NCI-H2196 (cell line): Measurements from ENCODE around the gene POLR2A.
"Not testable (repeated sequence)": the region's sequence is repeated elsewhere in the genome, so short reads cannot be mapped to it uniquely, and the experiment has no call there.

Experiments
- DNase-seq: peaks from one replicate; lab custom pipeline; 2025; ENCODE audit not compliant: unreplicated experiment; lab: John Stamatoyannopoulos, UW

POLR2A gene

DNA sequence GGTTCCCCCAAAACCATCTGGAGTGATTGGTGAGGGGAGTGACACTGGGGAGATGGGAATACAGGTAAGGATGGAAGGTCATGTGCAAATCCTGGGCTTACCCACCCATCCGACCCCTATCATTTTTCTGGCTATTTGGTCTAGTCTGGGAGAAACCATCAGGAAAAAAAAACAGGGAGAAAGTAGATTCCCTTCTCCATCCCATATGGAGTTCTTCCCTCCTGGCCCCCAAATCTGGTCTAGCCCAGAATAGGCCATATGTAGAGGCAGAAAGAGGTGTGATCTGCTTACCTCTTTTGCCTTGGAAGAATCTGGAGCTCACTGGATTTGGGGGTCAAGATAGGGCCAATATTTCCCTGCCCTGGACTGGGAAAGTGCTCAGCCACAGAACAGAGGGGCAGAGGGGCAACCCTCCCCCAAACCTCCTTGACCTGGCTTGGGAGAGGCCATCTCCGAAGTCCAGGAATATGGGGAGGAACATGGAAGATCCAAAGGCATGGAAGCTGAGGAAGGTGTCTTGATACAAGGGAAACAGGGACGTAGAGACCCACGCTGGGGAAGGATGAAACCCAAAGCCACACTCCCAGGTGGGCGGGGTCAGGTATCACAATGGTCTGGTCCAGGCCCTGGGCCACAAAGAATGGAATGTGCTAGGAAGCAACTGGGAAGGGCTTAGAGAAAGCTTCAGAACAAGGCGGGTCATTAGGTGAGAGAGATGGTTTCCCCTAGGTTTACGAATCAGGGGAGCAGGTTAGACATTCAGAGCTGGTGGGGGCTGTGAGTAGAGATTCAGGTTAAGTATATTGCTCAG, 23.1 kb upstream of the POLR2A start:
- no peak for DNase-seq

DNA sequence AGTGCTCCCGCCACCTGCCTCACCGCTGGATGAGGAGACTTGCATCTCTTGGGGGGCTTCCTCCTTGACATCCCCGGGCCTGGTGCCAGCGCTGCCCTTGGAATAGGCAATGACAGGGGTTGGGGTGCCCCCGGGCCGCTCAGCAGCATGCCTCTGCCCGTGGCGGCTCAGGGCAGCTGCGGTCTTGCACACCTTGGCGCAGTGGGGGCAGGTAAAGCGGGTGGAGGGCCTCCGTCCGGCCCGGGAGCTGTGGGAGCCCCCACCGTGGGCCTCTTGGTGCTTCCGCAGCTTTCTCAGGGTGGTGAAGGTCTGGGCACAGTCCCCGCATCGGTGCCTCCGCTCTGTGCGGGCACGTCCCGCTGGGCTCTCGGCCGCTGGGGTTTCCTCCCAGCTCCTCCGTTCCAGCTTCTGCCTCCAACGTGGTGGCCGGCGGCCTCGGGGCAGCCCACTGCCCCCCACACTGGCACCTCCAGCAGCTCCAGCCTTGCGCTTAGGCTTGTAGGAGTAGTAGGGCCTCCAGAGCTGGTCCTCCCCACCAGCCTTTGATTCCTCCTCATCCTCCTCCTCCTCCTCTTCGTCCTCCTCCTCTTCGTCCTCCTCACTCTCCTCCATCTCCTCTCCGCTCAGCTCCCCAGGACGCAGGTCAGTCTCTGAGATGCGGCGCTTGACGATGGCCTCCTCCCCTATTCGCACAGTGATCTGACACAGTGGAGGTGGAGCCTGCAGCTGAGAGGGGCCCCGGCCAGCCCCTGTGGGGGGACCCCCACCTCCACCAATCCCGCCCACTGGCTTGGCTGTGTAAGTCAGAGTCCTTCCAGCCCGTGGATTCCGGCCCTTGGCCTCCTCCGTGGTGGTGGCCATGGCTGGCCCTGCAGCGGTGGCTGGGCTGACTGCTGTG, 21.4 kb upstream of the POLR2A start:
- DNase-seq, result no peak

DNA sequence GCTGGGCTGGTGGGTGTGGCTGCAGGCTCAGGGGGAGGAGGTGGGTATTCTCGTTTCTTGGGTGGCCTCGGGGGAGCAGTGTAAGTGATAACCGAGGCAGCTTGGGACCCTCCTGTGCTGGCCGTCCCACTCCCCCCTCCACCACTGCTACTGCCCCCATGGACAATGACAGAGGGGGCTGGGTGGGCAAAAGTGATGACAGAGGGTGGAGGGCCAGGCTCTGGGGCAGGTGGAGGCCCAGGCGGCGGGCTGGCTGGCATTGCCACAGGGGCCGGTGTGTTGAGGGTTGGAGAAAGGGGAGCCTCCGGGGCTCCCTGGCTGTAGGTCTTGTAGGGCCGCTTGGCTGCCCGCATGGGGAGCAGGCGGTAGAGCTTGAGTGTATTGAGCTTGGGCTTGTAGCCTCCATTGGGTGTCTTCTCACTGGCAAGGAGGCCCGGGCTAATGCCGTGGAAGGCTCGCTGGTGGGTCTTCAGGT, 20.8 kb upstream of the POLR2A start:
- DNase-seq, result no peak

DNA sequence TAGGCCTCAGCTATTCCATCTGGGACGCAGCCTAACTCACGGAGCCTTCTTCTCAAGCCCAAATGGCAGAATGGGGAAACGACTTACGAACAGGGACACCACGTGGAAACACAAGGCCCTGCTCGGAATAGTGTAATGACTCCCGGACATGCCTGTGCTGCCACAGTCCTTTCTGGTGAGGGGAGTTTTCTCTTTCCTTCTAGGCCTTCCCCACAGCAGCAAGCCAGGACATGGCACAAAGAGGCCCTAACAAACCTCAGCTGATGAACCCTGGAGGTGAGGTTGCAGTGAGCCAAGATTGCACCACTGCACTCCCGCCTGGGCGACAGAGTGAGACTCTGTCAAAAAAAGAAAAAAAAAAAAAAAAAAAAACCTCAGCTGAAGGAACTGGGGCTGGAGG, 20.1 kb upstream of the POLR2A start:
- no peak for DNase-seq

DNA sequence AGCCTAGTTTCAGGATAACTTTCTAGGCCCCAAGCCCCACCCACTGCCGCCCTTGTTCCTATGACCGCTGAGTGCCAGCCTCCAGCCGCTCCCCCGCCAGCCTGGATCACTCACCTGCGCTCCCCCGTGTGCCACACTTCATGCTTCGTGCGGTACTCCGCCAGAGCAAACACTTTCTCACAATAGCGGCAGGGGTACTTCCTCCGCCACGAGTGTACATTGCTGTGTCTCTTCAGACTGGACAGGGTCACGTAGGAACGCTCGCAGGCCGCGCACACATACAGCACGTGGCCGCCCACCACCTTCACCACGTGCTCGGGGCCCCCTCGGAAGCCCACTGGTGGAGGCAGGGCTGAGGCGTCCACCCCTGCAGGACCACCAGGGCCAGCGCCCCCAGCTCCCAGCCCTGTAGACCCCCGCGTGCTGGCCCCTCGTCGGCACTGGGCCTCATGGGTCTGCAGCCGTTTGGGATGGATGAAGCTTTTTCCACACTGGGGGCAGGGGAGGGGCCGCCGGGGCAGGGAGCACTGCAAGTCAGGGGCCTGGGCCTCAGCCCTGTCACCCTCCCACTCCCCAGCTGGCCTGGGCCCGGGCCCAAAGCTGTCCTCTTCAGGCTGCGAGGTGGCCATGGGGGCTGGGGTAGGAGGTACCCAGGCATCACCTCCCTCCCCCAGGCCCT, 18.4 kb upstream of the POLR2A start:
- DNase-seq, result no peak

DNA sequence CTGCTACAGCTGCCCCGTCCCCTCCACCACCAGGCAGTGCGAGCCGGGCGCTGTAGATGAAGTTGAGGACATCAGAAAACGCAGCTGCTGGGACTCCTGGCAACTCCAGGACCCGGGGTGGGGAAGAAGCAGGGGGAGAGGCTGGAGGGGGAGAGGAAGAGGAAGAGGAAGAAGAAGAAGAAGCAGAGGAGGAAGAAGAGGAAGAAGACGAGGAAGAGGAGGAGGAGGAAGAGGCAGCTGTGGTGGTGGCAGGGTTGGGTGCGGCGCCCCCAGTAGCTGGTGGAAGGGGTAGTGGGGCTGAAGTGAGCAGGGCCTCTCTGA, 17.9 kb upstream of the POLR2A start:
- no peak for DNase-seq

DNA sequence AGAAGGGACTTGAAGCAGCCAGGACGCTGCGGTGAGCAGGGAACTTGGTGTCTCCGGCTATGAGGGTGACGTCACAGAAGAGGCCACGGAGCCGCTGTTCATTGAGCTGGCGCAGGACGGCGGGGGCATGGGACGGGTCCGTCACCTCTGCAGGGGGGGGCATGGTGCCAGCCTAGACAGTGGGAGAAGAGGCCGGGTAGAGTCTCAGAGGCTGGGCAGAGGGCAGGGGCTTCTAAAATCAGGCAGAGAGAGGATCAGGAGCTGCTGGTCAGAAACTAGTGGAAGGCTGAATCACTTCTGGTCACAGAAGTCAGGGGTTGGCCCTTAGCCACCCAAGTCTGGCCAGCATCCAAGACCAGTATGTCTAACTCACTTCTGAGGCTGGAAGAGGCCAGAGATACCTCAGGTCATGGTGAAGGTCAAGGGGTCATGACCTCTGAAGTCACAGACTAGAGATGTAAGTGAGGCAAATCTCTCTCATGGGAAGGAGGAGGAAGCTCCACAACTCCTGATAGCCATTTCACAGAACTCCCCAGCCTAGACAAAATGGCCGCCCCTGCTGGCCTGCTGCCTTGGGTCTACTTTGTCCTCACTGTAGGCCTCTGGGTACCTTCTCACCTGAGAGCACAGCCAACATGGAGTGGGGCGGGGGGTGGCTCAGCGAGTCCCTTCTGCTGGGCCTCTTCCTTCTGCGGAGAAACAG, 17.4 kb upstream of the POLR2A start:
- no peak for DNase-seq

DNA sequence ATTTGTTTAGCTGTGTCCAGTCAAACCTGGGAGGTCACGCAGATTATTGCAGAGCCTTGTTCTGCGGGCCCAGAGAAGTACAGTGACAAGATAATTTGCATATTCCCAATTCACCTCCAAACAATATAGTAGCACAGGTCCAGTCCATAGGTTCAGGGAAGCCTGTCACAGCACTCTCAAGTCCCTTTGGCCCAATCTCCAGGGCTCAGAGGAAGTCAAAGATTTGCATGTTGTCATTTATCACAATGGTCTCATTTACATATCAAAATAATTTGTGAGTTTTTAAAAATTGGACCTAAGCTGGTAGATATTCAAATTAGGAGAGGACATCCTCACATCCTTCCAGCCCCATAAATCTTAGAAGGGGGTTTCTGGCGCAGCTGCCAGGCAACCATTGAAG, 16.7 kb upstream of the POLR2A start:
- no peak for DNase-seq

DNA sequence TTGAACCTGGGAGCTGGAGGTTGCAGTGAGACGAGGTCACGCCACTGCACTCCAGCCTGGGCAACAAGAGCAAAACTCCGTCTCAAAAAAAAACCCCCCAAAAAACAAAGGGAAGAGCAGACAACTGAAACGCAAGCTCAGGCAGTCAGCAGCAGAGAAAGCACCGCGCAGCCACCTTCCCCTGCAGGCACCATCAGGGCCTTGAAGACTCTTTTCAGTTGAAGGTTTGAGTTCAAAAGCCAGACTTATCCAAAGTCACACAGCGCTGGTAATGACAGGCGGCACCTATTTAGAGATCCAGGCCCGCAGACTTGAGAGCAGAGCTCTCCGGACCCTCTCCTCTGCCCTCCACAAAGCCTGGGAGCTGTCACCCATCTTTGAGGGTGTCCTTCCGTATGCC, 15.9 kb upstream of the POLR2A start:
- DNase-seq, result no peak

DNA sequence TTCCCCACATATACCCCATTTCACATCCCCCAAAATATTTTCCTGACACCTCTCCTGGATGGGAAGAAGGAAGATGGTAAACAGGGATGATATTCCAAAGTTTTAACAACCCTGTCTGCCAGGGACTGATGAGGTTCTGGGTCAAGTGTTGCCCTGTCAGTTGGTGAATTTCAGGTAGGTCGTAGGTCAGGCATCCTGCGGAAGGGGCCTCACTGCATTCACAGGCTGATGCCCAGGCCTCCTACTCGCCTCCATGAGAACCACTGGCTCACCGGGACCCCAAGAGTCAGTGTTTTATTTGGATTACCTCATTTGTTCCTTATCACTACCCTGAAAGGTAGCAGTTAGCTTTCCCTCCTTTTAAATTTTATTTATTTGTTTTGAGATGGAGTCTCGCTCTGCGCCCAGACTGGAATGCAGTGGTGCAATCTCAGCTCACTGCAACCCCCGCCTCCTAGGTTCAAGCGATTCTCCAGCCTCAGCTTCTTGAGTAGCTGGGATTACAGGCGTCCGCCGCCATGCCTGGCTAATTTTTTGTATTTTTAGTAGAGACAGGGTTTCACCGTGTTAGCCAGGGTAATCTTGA, 15.3 kb upstream of the POLR2A start:
- no peak for DNase-seq

DNA sequence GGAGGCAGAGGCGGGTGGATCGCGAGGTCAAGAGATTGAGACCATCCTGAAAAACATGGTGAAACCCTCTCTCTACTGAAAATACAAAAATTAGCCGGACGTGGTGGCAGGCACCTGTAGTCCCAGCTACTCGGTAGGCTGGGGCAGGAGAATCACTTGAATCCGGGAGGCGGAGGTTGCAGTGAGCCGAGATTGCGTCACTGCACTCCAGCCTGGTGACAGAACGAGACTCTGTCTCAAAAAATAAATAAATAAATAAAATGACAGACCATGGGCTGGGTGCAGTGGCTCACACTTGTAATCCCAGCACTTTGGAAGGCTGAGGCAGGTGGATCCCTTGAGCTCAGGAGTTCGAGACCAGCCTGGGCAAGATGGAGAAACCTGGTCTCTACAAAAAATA, 14.3 kb upstream of the POLR2A start:
- DNase-seq, result not testable (repeated sequence)

DNA sequence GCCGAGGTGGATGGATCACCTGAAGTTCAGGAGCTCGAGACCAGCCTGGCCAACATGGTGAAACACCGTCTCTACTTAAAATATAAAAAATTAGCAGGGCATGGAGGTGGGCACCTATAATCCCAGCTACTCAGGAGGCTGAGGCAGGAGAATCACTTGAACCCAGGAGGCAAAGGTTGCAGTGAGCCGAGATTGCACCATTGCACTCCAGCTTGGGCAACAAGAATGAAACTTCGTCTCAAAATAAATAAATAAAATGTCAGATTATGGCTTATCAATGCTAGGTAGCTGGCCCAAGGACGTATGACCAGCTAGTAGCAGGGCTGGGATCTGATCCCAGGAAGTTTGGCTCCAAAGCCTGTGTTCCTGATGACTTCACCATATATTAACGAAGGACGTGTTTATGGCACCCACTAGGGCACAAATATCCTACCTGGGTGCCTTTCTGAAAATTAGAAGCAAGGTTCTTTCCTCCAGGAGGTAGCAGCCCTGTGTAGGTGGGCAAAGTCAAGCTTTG, 13.7 kb upstream of the POLR2A start:
- DNase-seq, result not testable (repeated sequence)

DNA sequence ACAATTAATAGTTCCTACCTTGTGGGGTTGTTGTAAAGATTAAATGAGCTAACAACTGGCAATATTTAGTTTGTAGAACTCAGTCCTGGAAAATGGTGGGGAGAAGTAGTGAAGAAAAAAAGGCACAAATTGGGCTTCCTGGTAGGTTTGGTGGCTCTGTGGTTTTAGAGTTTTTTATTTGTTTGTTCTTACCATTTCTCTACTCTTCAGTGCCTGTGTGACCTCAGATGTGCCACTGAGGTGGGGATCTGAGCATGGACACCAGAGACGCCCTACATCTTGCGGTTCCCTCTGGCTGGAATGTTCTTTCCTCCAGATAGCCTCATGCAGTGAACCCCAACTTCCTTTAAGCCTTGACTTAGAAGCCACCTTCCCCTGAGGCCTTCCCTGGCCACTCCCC, 12.4 kb upstream of the POLR2A start:
- DNase-seq, result no peak

DNA sequence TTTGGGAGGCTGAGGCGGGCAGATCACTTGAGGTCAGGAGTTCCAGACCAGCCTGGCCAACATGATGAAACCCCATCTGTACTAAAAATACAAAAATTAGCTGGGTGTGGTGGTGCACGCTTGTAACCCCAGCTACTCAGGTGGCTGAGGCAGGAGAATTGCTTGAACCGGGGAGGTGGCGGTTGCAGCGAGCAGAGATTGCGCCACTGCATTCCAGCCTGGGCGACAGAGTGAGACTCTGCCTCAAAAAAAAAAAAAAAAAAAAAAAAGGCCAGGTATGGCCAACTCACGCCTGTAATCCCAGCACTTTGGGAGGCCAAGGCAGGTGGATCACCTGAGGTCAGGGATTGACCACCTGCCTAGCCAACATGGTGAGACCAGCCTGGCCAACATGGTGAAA, 9.4 kb upstream of the POLR2A start:
- DNase-seq, result not testable (repeated sequence)

DNA sequence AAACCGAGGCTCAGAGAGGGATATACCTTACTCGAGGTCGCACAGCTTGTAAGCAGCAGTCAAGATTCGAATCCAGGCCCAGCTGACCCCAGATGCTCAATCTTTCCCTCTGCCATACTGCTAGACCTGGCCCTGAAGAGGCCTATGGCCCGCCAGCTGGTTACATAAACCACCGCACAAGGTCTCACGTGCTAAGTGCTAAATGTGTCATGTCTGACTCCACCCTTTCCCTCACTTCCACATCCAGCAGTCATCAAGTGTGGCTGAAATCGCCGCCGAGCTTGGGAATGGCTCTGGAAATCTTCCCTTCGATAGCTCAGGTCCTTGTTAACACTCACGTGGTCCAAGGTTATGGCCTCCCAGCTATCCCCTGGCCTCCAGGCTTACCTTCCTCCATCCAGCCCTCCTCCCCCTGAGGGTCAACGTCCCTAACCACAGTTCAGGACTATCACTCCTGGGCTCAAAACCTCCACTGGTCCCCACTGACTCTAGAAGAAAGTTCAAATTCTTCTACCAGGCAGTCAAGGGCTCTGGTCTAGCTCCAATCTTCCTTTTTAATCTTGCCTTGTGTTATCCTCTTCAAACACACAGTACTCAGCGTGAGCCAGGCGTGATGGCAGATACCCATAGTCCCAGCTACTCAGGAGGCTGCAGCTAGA, 8.3 kb upstream of the POLR2A start:
- no peak for DNase-seq

DNA sequence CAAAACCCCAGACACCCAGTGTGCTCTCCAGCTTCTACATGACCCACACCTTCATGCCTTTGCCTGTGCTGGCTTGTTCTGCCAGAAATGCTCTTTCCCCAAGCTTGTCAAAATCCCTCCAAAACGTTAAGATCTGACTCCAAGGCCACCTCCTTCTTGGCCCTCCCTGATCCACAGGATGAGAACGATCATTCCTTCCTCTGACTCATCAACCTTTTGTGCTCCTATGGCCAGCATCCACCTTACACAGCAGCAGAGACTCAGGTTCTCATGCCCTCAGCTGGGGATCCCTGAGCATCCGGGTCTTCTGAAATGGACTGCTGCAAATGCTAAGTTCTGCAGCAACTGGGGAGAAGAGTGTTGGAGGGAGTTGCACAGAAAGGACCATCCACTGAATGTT, 7.7 kb upstream of the POLR2A start:
- DNase-seq, result no peak

DNA sequence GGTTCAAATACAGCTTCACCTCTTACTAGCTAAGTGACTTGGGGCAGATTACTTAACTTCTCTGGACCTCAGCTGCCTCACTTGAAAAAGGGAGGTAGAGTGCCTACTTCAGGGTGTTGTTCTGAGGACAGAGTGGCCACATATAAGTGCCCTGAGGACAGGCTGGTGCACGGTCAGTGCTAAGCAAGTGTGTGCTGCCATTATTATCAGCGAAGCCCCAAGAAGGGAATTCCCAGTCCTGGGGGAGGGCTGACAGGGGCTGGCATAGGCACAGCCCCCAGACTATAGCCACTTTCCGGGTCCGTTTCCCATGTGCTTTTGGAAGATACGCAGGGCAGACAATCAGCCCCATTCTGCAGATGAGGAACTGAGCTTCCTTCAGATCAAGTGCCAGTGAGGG, 7.2 kb upstream of the POLR2A start:
- no peak for DNase-seq

DNA sequence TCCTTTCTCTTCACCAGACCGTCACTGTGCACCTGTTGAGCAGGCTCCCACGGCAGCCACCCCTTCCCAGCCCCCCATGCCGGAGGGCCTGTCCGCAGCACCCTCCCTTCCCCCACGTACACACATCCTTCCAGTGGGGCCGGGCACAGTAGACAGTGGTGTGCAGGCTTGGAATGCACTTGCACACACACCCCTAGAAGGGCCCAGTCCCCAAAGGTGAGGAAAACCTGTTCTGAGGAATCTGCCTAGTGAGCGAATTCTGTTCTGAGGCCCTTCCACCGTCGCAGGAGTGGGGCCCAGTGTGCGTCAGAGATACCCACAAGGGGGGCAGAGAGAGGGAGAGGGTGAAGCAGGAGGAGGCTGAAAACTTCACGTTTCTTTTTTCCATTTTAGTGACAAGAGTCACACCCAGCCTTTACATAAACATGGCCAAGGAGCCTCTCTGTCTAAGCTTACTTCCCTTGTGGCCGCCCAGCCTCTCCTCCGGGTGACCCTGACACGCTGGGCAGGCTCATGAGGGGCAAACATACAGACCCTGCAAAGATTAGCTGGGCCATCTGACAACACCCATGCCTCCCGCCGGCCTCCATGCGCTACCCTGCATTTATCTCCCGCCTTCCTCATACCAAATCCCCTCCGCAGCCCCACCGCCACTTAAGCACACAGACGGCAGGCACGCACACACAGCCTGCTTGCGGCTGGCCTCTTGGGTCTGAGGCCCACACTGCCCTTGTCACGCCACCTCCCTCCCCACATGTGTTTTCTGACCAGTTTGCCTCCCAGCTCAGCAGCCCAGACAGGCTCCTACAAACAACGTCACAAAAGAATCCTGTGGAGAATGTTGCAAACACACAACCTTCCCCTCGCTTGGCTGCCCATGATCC, 6.5 kb upstream of the POLR2A start:
- no peak for DNase-seq
